H1 (cell line): ENCODE results near the gene IL1RAPL1. TPM values are rescaled to one million over a fixed set of nuclear protein-coding genes. Genes with fewer than 3 reads are reported as not detected.

ENCODE experiments used
- CTCF ChIA-PET: fragments of 300-600 bp; sonication (Branson Sonifier 250); formaldehyde crosslinking; loops from one replicate; lab custom pipeline; 2021; ENCODE audit not compliant: partially characterized antibody; lab: Charles Lee
- POLR2A ChIA-PET: fragments of 300-600 bp; sonication (Branson Sonifier 250); formaldehyde crosslinking; loops from one replicate; lab custom pipeline; 2021; ENCODE audit warnings: inconsistent platforms; ENCODE audit not compliant: partially characterized antibody; lab: Charles Lee
- DNase-seq, 2 experiments: peaks; one replicate each; pipeline versions ENCODE4 v3.0.0 to v3.0.0-alpha.2; 2010 to 2022; ENCODE audit warnings: low spot score in 2 of 2, low read depth in 1 of 2, mixed read lengths in 1 of 2
- FAIRE-seq: peaks from 2 replicates; lab custom pipeline; 2011; peaks lifted over from hg19 to GRCh38; lab: Jason Lieb, UNC
- H2AFZ ChIP-seq: 2 replicates; pipeline ENCODE4 v1.8.1; 2012; ENCODE audit warnings: low read length, inconsistent platforms
- H2AK5ac ChIP-seq: 2 replicates; pipeline ENCODE4 v1.6.1; 2013; ENCODE audit warnings: low read depth, low read length
- H2BK120ac ChIP-seq: replicated peaks from 2 replicates; pipeline ENCODE3; 2013; ENCODE audit warnings: low read depth, low read length, inconsistent platforms
- H2BK12ac ChIP-seq: 2 replicates; pipeline ENCODE4 v1.6.1; 2013; ENCODE audit warnings: low read depth, low read length
- H2BK15ac ChIP-seq: 2 replicates; pipeline ENCODE4 v1.6.1; 2013; ENCODE audit warnings: low read length
- H2BK20ac ChIP-seq: 2 replicates; pipeline ENCODE4 v1.6.1; 2013; ENCODE audit warnings: low read length
- H2BK5ac ChIP-seq: 2 replicates; pipeline ENCODE4 v1.6.1; 2013; ENCODE audit warnings: low read depth, low read length
- H3K14ac ChIP-seq: 2 replicates; pipeline ENCODE4 v1.6.1; 2013; ENCODE audit warnings: inconsistent platforms; ENCODE audit not compliant: insufficient read length
- H3K18ac ChIP-seq: 2 replicates; pipeline ENCODE4 v1.6.1; 2013; ENCODE audit warnings: low read length; ENCODE audit errors: extremely low read depth
- H3K23ac ChIP-seq: 2 replicates; pipeline ENCODE4 v1.6.1; 2013; ENCODE audit warnings: inconsistent platforms; ENCODE audit not compliant: insufficient read length
- H3K23me2 ChIP-seq: 2 replicates; pipeline ENCODE4 v1.6.1; 2013; ENCODE audit warnings: low read depth, low read length
- H3K27ac ChIP-seq: 2 replicates; pipeline ENCODE4 v1.6.1; 2011; ENCODE audit warnings: low read depth, low read length, inconsistent platforms
- H3K27me3 ChIP-seq, 4 experiments: replicated peaks in 1 of 4; 1 replicate in 1 of 4; 2 replicates in 3 of 4; pipeline versions ENCODE4 v1.6.1 to v1.8.1; 2011 to 2013; ENCODE audit warnings: low read length in 3 of 4, mild to moderate bottlenecking in 3 of 4, inconsistent platforms in 2 of 4, mixed read lengths in 2 of 4, moderate library complexity in 1 of 4; ENCODE audit not compliant: control insufficient read depth in 3 of 4, insufficient read depth in 3 of 4; ENCODE audit errors: extremely low read depth in 1 of 4
- H3K36me3 ChIP-seq, 4 experiments: 2 replicates each; pipeline versions ENCODE4 v1.6.1 to v1.8.1; 2011 to 2013; ENCODE audit warnings: mild to moderate bottlenecking in 4 of 4, low read length in 3 of 4, moderate library complexity in 2 of 4, control low read depth in 1 of 4, inconsistent platforms in 1 of 4; ENCODE audit not compliant: insufficient read depth in 4 of 4, control insufficient read depth in 2 of 4
- H3K4ac ChIP-seq: replicated peaks from 2 replicates; pipeline ENCODE3; 2013; ENCODE audit warnings: low read length, low read depth, mixed read lengths, inconsistent platforms; ENCODE audit not compliant: insufficient read length
- H3K4me1 ChIP-seq, 4 experiments: replicated peaks in 1 of 4; 1 replicate in 1 of 4; 2 replicates in 3 of 4; pipeline versions ENCODE4 v1.6.1 to v1.8.1; 2011 to 2013; ENCODE audit warnings: low read length in 3 of 4, inconsistent platforms in 2 of 4, mixed read lengths in 1 of 4; ENCODE audit not compliant: insufficient read depth in 4 of 4, control insufficient read depth in 3 of 4
- H3K4me2 ChIP-seq, 2 experiments: 2 replicates each; pipeline versions ENCODE4 v1.6.1 to v1.8.1; 2011 to 2013; ENCODE audit warnings: low read depth in 2 of 2, low read length in 2 of 2, control low read depth in 1 of 2, inconsistent platforms in 1 of 2, mild to moderate bottlenecking in 1 of 2; ENCODE audit not compliant: insufficient read depth in 1 of 2
- H3K4me3 ChIP-seq, 4 experiments: fragments of 200-600, 300-600 bp in 1 of 4; sonication (generic), shearing (Covaris generic), sonication (Bioruptor Twin) in 1 of 4; 2 replicates each; pipeline versions ENCODE4 v1.5.1 to v1.8.1; 2011 to 2016; ENCODE audit warnings: low read length in 4 of 4, low read depth in 3 of 4, control low read depth in 2 of 4, inconsistent platforms in 2 of 4, mild to moderate bottlenecking in 2 of 4, mixed read lengths in 1 of 4, moderate library complexity in 1 of 4; ENCODE audit not compliant: insufficient read depth in 2 of 4; ENCODE audit errors: extremely low read depth in 1 of 4
- H3K56ac ChIP-seq: replicated peaks from 2 replicates; pipeline ENCODE3; 2013; ENCODE audit warnings: low read depth, mild to moderate bottlenecking, mixed read lengths, low read length, inconsistent platforms; ENCODE audit not compliant: insufficient read length
- H3K79me1 ChIP-seq: 2 replicates; pipeline ENCODE4 v1.6.1; 2013; ENCODE audit warnings: low read depth, low read length, control low read depth
- H3K79me2 ChIP-seq, 2 experiments: 2 replicates each; pipeline versions ENCODE4 v1.6.1 to v1.8.1; 2012 to 2013; ENCODE audit warnings: low read length in 2 of 2, mild to moderate bottlenecking in 2 of 2, inconsistent platforms in 1 of 2; ENCODE audit not compliant: insufficient read depth in 2 of 2, control insufficient read depth in 1 of 2
- H3K9ac ChIP-seq, 4 experiments: replicated peaks in 1 of 4; 1 replicate in 1 of 4; 2 replicates in 3 of 4; pipeline versions ENCODE4 v1.6.1 to v1.8.1; 2011 to 2013; ENCODE audit warnings: low read depth in 3 of 4, low read length in 3 of 4, control low read depth in 2 of 4, mild to moderate bottlenecking in 2 of 4, moderate library complexity in 2 of 4, inconsistent platforms in 1 of 4; ENCODE audit errors: extremely low read depth in 1 of 4
- H3K9me3 ChIP-seq, 2 experiments: 2 replicates each; pipeline versions ENCODE4 v1.6.1 to v1.8.1; 2012 to 2013; ENCODE audit warnings: mild to moderate bottlenecking in 2 of 2, moderate library complexity in 2 of 2, control low read depth in 1 of 2, inconsistent platforms in 1 of 2, low read depth in 1 of 2, low read length in 1 of 2, mixed read lengths in 1 of 2; ENCODE audit not compliant: insufficient read depth in 2 of 2
- H4K20me1 ChIP-seq, 2 experiments: replicated peaks in 1 of 2; 2 replicates each; pipeline versions ENCODE3 to v1.8.1; 2011 to 2013; ENCODE audit warnings: inconsistent platforms in 2 of 2, low read length in 2 of 2, mild to moderate bottlenecking in 1 of 2; ENCODE audit not compliant: insufficient read depth in 2 of 2, control insufficient read depth in 1 of 2
- H4K5ac ChIP-seq: 2 replicates; pipeline ENCODE4 v1.6.1; 2013; ENCODE audit warnings: low read length, low read depth, mixed read lengths, inconsistent platforms; ENCODE audit not compliant: insufficient read length
- H4K8ac ChIP-seq: 2 replicates; pipeline ENCODE4 v1.8.0; 2013; ENCODE audit warnings: mild to moderate bottlenecking, moderate library complexity, low read length, inconsistent platforms; ENCODE audit not compliant: insufficient read depth; ENCODE audit errors: extremely low read depth
- H4K91ac ChIP-seq: replicated peaks from 2 replicates; pipeline ENCODE3; 2013; ENCODE audit warnings: low read length, mixed read lengths, inconsistent platforms; ENCODE audit not compliant: insufficient read length
- ATF3 ChIP-seq: IDR thresholded peaks from 2 replicates; pipeline ENCODE4 v1.6.1; 2011; ENCODE audit warnings: low read depth, mild to moderate bottlenecking, low read length; ENCODE audit not compliant: insufficient read depth
- CREB1 ChIP-seq: IDR thresholded peaks from 2 replicates; pipeline ENCODE4 v1.6.1; 2012; ENCODE audit warnings: inconsistent platforms
- JUN ChIP-seq: IDR thresholded peaks from 2 replicates; pipeline ENCODE4 v1.6.1; 2011; ENCODE audit warnings: low read depth, mild to moderate bottlenecking, improper control_type of control experiment, low read length
- MAFK ChIP-seq: IDR thresholded peaks from 2 replicates; pipeline ENCODE4 v1.6.1; 2012; ENCODE audit warnings: low read depth, mild to moderate bottlenecking, improper control_type of control experiment, low read length
- MAX ChIP-seq: IDR thresholded peaks from 2 replicates; pipeline ENCODE4 v1.6.1; 2012; ENCODE audit warnings: inconsistent platforms
- SAP30 ChIP-seq: fragments of 300-600 bp; sonication (generic); IDR thresholded peaks from 2 replicates; pipeline ENCODE4 v1.7.1; 2012; ENCODE audit warnings: low read length, moderate library complexity, mild to moderate bottlenecking, inconsistent platforms; ENCODE audit not compliant: insufficient read depth, insufficient replicate concordance
- SUZ12 ChIP-seq: fragments of 200-600 bp; sonication (generic); IDR thresholded peaks from 2 replicates; pipeline ENCODE4 v1.6.1; 2012; ENCODE audit warnings: mild to moderate bottlenecking, inconsistent platforms, low read length, moderate library complexity, mixed read lengths
- TAF7 ChIP-seq: optimal IDR thresholded peaks from 2 replicates; pipeline ENCODE3; 2011; ENCODE audit warnings: low read depth, mild to moderate bottlenecking, inconsistent platforms, low read length, moderate library complexity, borderline replicate concordance
- ZNF274 ChIP-seq: IDR thresholded peaks from 2 replicates; pipeline ENCODE4 v1.7.0; 2012; ENCODE audit warnings: low read length, borderline replicate concordance; ENCODE audit errors: extremely low read depth
- WGBS, 2 experiments: shearing (Covaris generic) in 1 of 2; methylation state at CpG; one replicate each; pipeline versions ENCODE4 v1.1.6 to v1.1.7; 2013 to 2015; ENCODE audit warnings: low lambda C conversion rate in 2 of 2, mixed read lengths in 2 of 2, inconsistent platforms in 1 of 2, low coverage in 1 of 2, missing lambda C conversion rate in 1 of 2; ENCODE audit not compliant: insufficient replicate concordance in 2 of 2, insufficient coverage in 1 of 2, insufficient read length in 1 of 2; ENCODE audit errors: extremely low coverage in 1 of 2, missing lambda C conversion rate in 1 of 2; 5-methylcytosine and 5-hydroxymethylcytosine counted together
- polyA plus RNA-seq, 7 experiments: library from polyadenylated mRNA; depleted of rRNA in 3 of 7; stranded (reverse) in 5 of 7; unstranded in 2 of 7; fragments of >200 nt in 5 of 7; fragments of 200-250 nt in 2 of 7; gene quantifications; 1 replicate in 5 of 7; 2 replicates in 1 of 7; 4 replicates in 1 of 7; pipeline versions ENCODE4 v1.2.1 to v1.2.3, GENCODE V29; 2011 to 2013; ENCODE audit warnings: missing spikeins in 2 of 7, mixed read lengths in 2 of 7
- total RNA-seq: library from RNA; stranded (reverse); fragmentation: NEBNext Ultra II Directional; extraction: Animal tissue kit (Norgen Biotek cat#: 25700); gene quantifications from 2 replicates; pipeline ENCODE4 v1.2.1, GENCODE V29; 2021

Gene IL1RAPL1
- total and polyA plus RNA-seq, 2 of the 8 experiments (the other 6 are each of a cell fraction or from before 2014, with no cell fraction given) = 0.11 to 0.35 TPM

- POLR2A ChIA-PET = no interaction called here
- Histone ChIP-seq H3K56ac (no peak overlapping the region), H3K4me3 (no peak overlapping the region), H3K4ac (no peak overlapping the region), H3K4me2 (no peak overlapping the region), H4K91ac (no peak overlapping the region), H3K36me3 (no peaks in the 10 kb centered on the region), H3K4me1 (no peaks in the 10 kb centered on the region), H3K79me2 (no peaks in the 10 kb centered on the region), H2BK12ac (no peak overlapping the region), H4K20me1 (no peaks in the 10 kb centered on the region), H3K23ac (no peak overlapping the region), H3K18ac (no peak overlapping the region), H2AFZ (no peak overlapping the region), H3K9me3 (no peaks in the 10 kb centered on the region), H3K14ac (no peak overlapping the region), H3K23me2 (no peaks in the 10 kb centered on the region), H4K8ac (no peak overlapping the region), H2BK5ac (no peak overlapping the region), H3K27ac (no peak overlapping the region), H2BK120ac (no peak overlapping the region), H2BK15ac (no peak overlapping the region), H4K5ac (no peak overlapping the region), H2BK20ac (no peak overlapping the region), H3K9ac (no peak overlapping the region), H3K27me3 (no peaks in the 10 kb centered on the region), H2AK5ac (no peak overlapping the region), H3K79me1 (no peaks in the 10 kb centered on the region)
- CTCF ChIA-PET = interaction anchor here (0.9 kb wide), 1 partner anchor 48 kb away, joined by 3 read pairs; no protein-coding TSS in a partner anchor
- DNase-seq (no peak), FAIRE-seq (no peak)
- no peak for TF ChIP-seq ZNF274
- no peak for TF ChIP-seq CREB1
- TF ChIP-seq MAX = no peak
- no peak for TF ChIP-seq TAF7
- no peak for TF ChIP-seq JUN
- TF ChIP-seq SUZ12 = no peak
- TF ChIP-seq ATF3 = no peak
- no peak for TF ChIP-seq SAP30
- TF ChIP-seq MAFK = no peak
- WGBS, 2 experiments = 61% methylated on average over 4 of the region's 4 CpGs; no CpG with 5 or more reads in 1 of the 2 experiments
Measured at GRCh38 chrX:28706964-28707363, 119.7 kb downstream of the IL1RAPL1 start.
